Activated T-cell treated with anti-CD3 and anti-CD28 coated beads, Interleukin-2, amount 50 U/mL, for 4 hours (primary cell): ENCODE results near the gene ERC1. TPM values are rescaled to one million over a fixed set of nuclear protein-coding genes. Genes with fewer than 3 reads are reported as not detected.

ENCODE experiments used
- ATAC-seq, 2 donors: fragments of 200-7000 bp; cut with Tn5 transposase; one replicate each; pipeline ENCODE4 v1.10.0; 2021
- DNase-seq: peaks from one replicate; pipeline ENCODE4 v3.0.0-alpha.2; 2020
- H3K27me3 Mint-ChIP-seq: one replicate; pipeline ENCODE4 v1.8.0; 2021; ENCODE audit warnings: low read depth, mixed read lengths
- H3K36me3 Mint-ChIP-seq: one replicate; pipeline ENCODE4 v1.8.0; 2022; ENCODE audit warnings: mixed read lengths; ENCODE audit not compliant: insufficient read depth
- H3K4me1 Mint-ChIP-seq: one replicate; pipeline ENCODE4 v1.8.0; 2021; ENCODE audit warnings: low read depth, mixed read lengths
- H3K4me3 Mint-ChIP-seq: one replicate; pipeline ENCODE4 v1.8.0; 2021; ENCODE audit warnings: mild to moderate bottlenecking, moderate library complexity, mixed read lengths
- H3K9me3 Mint-ChIP-seq: one replicate; pipeline ENCODE4 v1.8.0; 2021; ENCODE audit warnings: mixed read lengths
- total RNA-seq, 3 donors: library from RNA; stranded (reverse); gene quantifications; one replicate each; pipeline ENCODE4 v1.2.1, GENCODE V29; 2021

The ERC1 gene
- total RNA-seq, 3 donors from 2014 or later: 18.7 to 21.9 (median 20.6) TPM

- no peaks in the 10 kb centered on the region for H3K9me3 Mint-ChIP-seq
- H3K27me3 Mint-ChIP-seq: peaks cover 2% of the 10 kb centered on the region
- no peak for ATAC-seq
- H3K4me3 Mint-ChIP-seq: no peak overlapping the region
- no peaks in the 10 kb centered on the region for H3K36me3 Mint-ChIP-seq
- no peak for DNase-seq
- no peaks in the 10 kb centered on the region for H3K4me1 Mint-ChIP-seq
These were observed 22.5 kb upstream of the ERC1 start for GRCh38 chr12:968545-968944.

- no peak for ATAC-seq
- no peak for DNase-seq
- peaks cover 2% of the 10 kb centered on the region for H3K27me3 Mint-ChIP-seq
- H3K9me3 Mint-ChIP-seq: no peaks in the 10 kb centered on the region
- no peaks in the 10 kb centered on the region for H3K36me3 Mint-ChIP-seq
- no peak overlapping the region for H3K4me3 Mint-ChIP-seq
- no peaks in the 10 kb centered on the region for H3K4me1 Mint-ChIP-seq
These were observed 21.2 kb upstream of the ERC1 start for GRCh38 chr12:969821-970220.

- H3K9me3 Mint-ChIP-seq: no peaks in the 10 kb centered on the region
- no peak for DNase-seq
These were observed 19.0 kb upstream of the ERC1 start for GRCh38 chr12:971991-972390.

GRCh38 chr12:974271-974862 is 16.7 kb upstream of the ERC1 start:
- no peak for DNase-seq
- Mint-ChIP-seq H3K27me3 (no peaks in the 10 kb centered on the region), H3K4me3 (no peak overlapping the region), H3K4me1 (no peaks in the 10 kb centered on the region), H3K9me3 (no peaks in the 10 kb centered on the region), H3K36me3 (no peaks in the 10 kb centered on the region)
- no peak for ATAC-seq

More at GRCh38 chr12:971991-972390, 19.0 kb upstream of the ERC1 start:
- Mint-ChIP-seq H3K36me3 (no peaks in the 10 kb centered on the region), H3K4me3 (no peak overlapping the region), H3K27me3 (peaks cover 2% of the 10 kb centered on the region), H3K4me1 (no peaks in the 10 kb centered on the region)
- ATAC-seq: no peak

- ATAC-seq: no peak
- H3K27me3 Mint-ChIP-seq: no peaks in the 10 kb centered on the region
- no peak overlapping the region for H3K4me3 Mint-ChIP-seq
- no peaks in the 10 kb centered on the region for H3K4me1 Mint-ChIP-seq
- no peaks in the 10 kb centered on the region for H3K9me3 Mint-ChIP-seq
- H3K36me3 Mint-ChIP-seq: no peaks in the 10 kb centered on the region
- DNase-seq: no peak
These were observed 14.4 kb upstream of the ERC1 start for GRCh38 chr12:976644-977043.

- DNase-seq: no peak
- Mint-ChIP-seq H3K27me3 (no peaks in the 10 kb centered on the region), H3K36me3 (no peaks in the 10 kb centered on the region), H3K9me3 (no peaks in the 10 kb centered on the region), H3K4me3 (no peak overlapping the region), H3K4me1 (no peaks in the 10 kb centered on the region)
- no peak for ATAC-seq
These were observed 13.9 kb upstream of the ERC1 start for GRCh38 chr12:977156-977555.

GRCh38 chr12:979349-979748 is 11.7 kb upstream of the ERC1 start:
- no peaks in the 10 kb centered on the region for H3K9me3 Mint-ChIP-seq
- no peak for ATAC-seq
- no peak for DNase-seq
- H3K4me3 Mint-ChIP-seq: no peak overlapping the region
- no peaks in the 10 kb centered on the region for H3K4me1 Mint-ChIP-seq
- H3K36me3 Mint-ChIP-seq: no peaks in the 10 kb centered on the region
- no peaks in the 10 kb centered on the region for H3K27me3 Mint-ChIP-seq

- H3K27me3 Mint-ChIP-seq: no peaks in the 10 kb centered on the region
- H3K36me3 Mint-ChIP-seq: no peaks in the 10 kb centered on the region
- ATAC-seq (no peak), DNase-seq (no peak)
- no peaks in the 10 kb centered on the region for H3K9me3 Mint-ChIP-seq
- H3K4me3 Mint-ChIP-seq: no peak overlapping the region
- no peaks in the 10 kb centered on the region for H3K4me1 Mint-ChIP-seq
These were observed 9.7 kb upstream of the ERC1 start for GRCh38 chr12:981176-981828.

GRCh38 chr12:981961-982360 is 9.1 kb upstream of the ERC1 start:
- no peak overlapping the region for H3K4me3 Mint-ChIP-seq
- H3K4me1 Mint-ChIP-seq: no peaks in the 10 kb centered on the region
- no peak for DNase-seq
- H3K27me3 Mint-ChIP-seq: no peaks in the 10 kb centered on the region
- ATAC-seq: no peak
- H3K36me3 Mint-ChIP-seq: no peaks in the 10 kb centered on the region
- no peaks in the 10 kb centered on the region for H3K9me3 Mint-ChIP-seq

GRCh38 chr12:988646-989045 is 2.4 kb upstream of the ERC1 start:
- H3K36me3 Mint-ChIP-seq: no peaks in the 10 kb centered on the region
- peaks cover 39% of the 10 kb centered on the region for H3K4me1 Mint-ChIP-seq
- no peaks in the 10 kb centered on the region for H3K9me3 Mint-ChIP-seq
- ATAC-seq: no peak
- no peak for DNase-seq
- H3K27me3 Mint-ChIP-seq: no peaks in the 10 kb centered on the region
- no peak overlapping the region for H3K4me3 Mint-ChIP-seq

GRCh38 chr12:989051-989450 is 2.0 kb upstream of the ERC1 start:
- H3K4me3 Mint-ChIP-seq: peak overlapping the region; percentile 86
- ATAC-seq: no peak

GRCh38 chr12:989751-990660 is 1.0 kb upstream of the ERC1 start:
- ATAC-seq (peak; percentile 7 to 8), DNase-seq (peak; percentile 27)
- Mint-ChIP-seq H3K9me3 (no peaks in the 10 kb centered on the region), H3K36me3 (no peaks in the 10 kb centered on the region), H3K4me3 (peak overlapping the region; percentile 86), H3K27me3 (no peaks in the 10 kb centered on the region), H3K4me1 (peaks cover 39% of the 10 kb centered on the region)

More at GRCh38 chr12:989051-989450, 2.0 kb upstream of the ERC1 start:
- Mint-ChIP-seq H3K4me1 (peaks cover 39% of the 10 kb centered on the region), H3K27me3 (no peaks in the 10 kb centered on the region), H3K9me3 (no peaks in the 10 kb centered on the region), H3K36me3 (no peaks in the 10 kb centered on the region)
- no peak for DNase-seq

GRCh38 chr12:991350-992333 is 619 bp downstream of the ERC1 start:
- ATAC-seq (peak; percentile 70 to 82), DNase-seq (no peak)
- H3K27me3 Mint-ChIP-seq: no peaks in the 10 kb centered on the region
- no peaks in the 10 kb centered on the region for H3K36me3 Mint-ChIP-seq
- H3K9me3 Mint-ChIP-seq: no peaks in the 10 kb centered on the region
- H3K4me3 Mint-ChIP-seq: peak overlapping the region; percentile 95
- H3K4me1 Mint-ChIP-seq: peaks cover 48% of the 10 kb centered on the region

GRCh38 chr12:992647-993046 is 1.6 kb downstream of the ERC1 start:
- Mint-ChIP-seq H3K4me1 (peaks cover 52% of the 10 kb centered on the region), H3K36me3 (no peaks in the 10 kb centered on the region), H3K9me3 (no peaks in the 10 kb centered on the region), H3K27me3 (no peaks in the 10 kb centered on the region), H3K4me3 (peak overlapping the region; percentile 95)
- ATAC-seq (no peak), DNase-seq (no peak)
